ENCODE data around the gene KLHDC10. TPM values are rescaled to one million over a fixed set of nuclear protein-coding genes. Genes with fewer than 3 reads are reported as not detected.

Gene KLHDC10
- total RNA-seq, 1 experiment from 2014 or later = 37.5 TPM

GRCh38 chr7:130113887-130114286 is 43.6 kb downstream of the KLHDC10 start:
- intact Hi-C loops (cut with micrococcal nuclease; ENCODE audit: unreplicated experiment) = no loop called here
- no peak for TF ChIP-seq CTCF (conservative IDR thresholded peaks at IDR 0.05; ENCODE audit: low read depth, low read length)
- no peak for TF ChIP-seq EZH2 (IDR thresholded peaks at IDR 0.05; ENCODE audit: borderline replicate concordance, low read depth, low read length, poor library complexity, severe bottlenecking)
- Histone ChIP-seq H3K9me3 (ENCODE audit: low read depth, low read length, poor library complexity, severe bottlenecking) (no peaks in the 10 kb centered on the region), H3K27ac (ENCODE audit: low read depth, low read length, poor library complexity, severe bottlenecking) (no peak overlapping the region), H3K27me3 (replicated peaks; ENCODE audit: insufficient read depth, low read depth, low read length, poor library complexity) (no peaks in the 10 kb centered on the region), H3K36me3 (ENCODE audit: insufficient read depth, low read length, poor library complexity, severe bottlenecking) (no peaks in the 10 kb centered on the region), H3K4me3 (ENCODE audit: low read depth, low read length, poor library complexity, severe bottlenecking) (no peak overlapping the region), H3K4me1 (ENCODE audit: insufficient read depth, low read length, poor library complexity, severe bottlenecking) (no peaks in the 10 kb centered on the region)
- no peak for DNase-seq (ENCODE audit: low spot score)
- BruUV-seq (replicated peaks) = no TSS peak
- ChIA-PET CTCF (no interaction called here), POLR2A (ENCODE audit: low non-redundant PET) (no interaction called here)

- no peaks in the 10 kb centered on the region for H3K4me1 ChIP-seq (ENCODE audit: insufficient read depth, low read length, poor library complexity, severe bottlenecking)
- DNase-seq (ENCODE audit: low spot score) = no peak
- intact Hi-C loops (cut with micrococcal nuclease; ENCODE audit: unreplicated experiment) = no loop called here
- H3K27me3 ChIP-seq (replicated peaks; ENCODE audit: insufficient read depth, low read depth, low read length, poor library complexity) = no peaks in the 10 kb centered on the region
- ChIA-PET POLR2A (ENCODE audit: low non-redundant PET) (no interaction called here), CTCF (no interaction called here)
- no peak overlapping the region for H3K4me3 ChIP-seq (ENCODE audit: low read depth, low read length, poor library complexity, severe bottlenecking)
- H3K9me3 ChIP-seq (ENCODE audit: low read depth, low read length, poor library complexity, severe bottlenecking) = no peaks in the 10 kb centered on the region
- BruUV-seq (replicated peaks) = no TSS peak
- no peaks in the 10 kb centered on the region for H3K36me3 ChIP-seq (ENCODE audit: insufficient read depth, low read length, poor library complexity, severe bottlenecking)
- H3K27ac ChIP-seq (ENCODE audit: low read depth, low read length, poor library complexity, severe bottlenecking) = no peak overlapping the region
- TF ChIP-seq CTCF (conservative IDR thresholded peaks at IDR 0.05; ENCODE audit: low read depth, low read length) (no peak), EZH2 (IDR thresholded peaks at IDR 0.05; ENCODE audit: borderline replicate concordance, low read depth, low read length, poor library complexity, severe bottlenecking) (no peak)
These were observed 44.0 kb downstream of the KLHDC10 start for GRCh38 chr7:130114374-130114773.

- TF ChIP-seq EZH2 (IDR thresholded peaks at IDR 0.05; ENCODE audit: borderline replicate concordance, low read depth, low read length, poor library complexity, severe bottlenecking) (no peak), CTCF (conservative IDR thresholded peaks at IDR 0.05; ENCODE audit: low read depth, low read length) (no peak)
- intact Hi-C loops (cut with micrococcal nuclease; ENCODE audit: unreplicated experiment) = no loop called here
- ChIA-PET CTCF (no interaction called here), POLR2A (ENCODE audit: low non-redundant PET) (no interaction called here)
- no peak overlapping the region for H3K4me3 ChIP-seq (ENCODE audit: low read depth, low read length, poor library complexity, severe bottlenecking)
- no peaks in the 10 kb centered on the region for H3K4me1 ChIP-seq (ENCODE audit: insufficient read depth, low read length, poor library complexity, severe bottlenecking)
- H3K9me3 ChIP-seq (ENCODE audit: low read depth, low read length, poor library complexity, severe bottlenecking) = no peaks in the 10 kb centered on the region
- no peak for DNase-seq (ENCODE audit: low spot score)
- no peaks in the 10 kb centered on the region for H3K27me3 ChIP-seq (replicated peaks; ENCODE audit: insufficient read depth, low read depth, low read length, poor library complexity)
- H3K36me3 ChIP-seq (ENCODE audit: insufficient read depth, low read length, poor library complexity, severe bottlenecking) = no peaks in the 10 kb centered on the region
- H3K27ac ChIP-seq (ENCODE audit: low read depth, low read length, poor library complexity, severe bottlenecking) = no peak overlapping the region
- no TSS peak for BruUV-seq (replicated peaks)
These were observed 44.4 kb downstream of the KLHDC10 start for GRCh38 chr7:130114776-130115175.
